ENCODE results near the gene AIRE.

AIRE gene

GRCh38 chr21:44329971-44330681 lies 44.5 kb downstream of the AIRE start:
- no peak for TF ChIP-seq RAD21 (IDR thresholded peaks at IDR 0.05; ENCODE audit: low read depth)

- TF ChIP-seq EGR1 (IDR thresholded peaks at IDR 0.05) = no peak
- no peak for TF ChIP-seq TCF12 (IDR thresholded peaks at IDR 0.05; ENCODE audit: low read depth)
Measured at GRCh38 chr21:44330698-44331097, 45.0 kb downstream of the AIRE start.

DNA sequence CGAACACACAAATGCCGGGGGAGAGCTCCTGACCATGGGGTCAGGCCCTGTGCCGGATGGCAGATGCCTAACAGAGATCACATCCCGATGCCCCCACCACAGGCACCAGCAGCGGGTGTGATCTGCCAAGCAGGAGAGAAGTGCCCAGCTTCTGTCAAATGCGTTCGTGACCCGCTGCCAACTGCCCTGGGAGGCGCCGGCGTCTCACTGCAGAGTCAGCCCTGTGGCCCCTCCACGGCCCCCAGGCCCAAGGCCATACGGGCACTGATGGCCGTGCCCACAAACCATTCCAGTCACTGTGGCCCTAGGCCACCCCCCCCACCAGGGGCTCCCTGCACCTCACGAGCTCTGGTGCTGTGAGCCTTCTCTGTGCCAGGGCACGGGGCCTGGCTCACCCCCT lies 45.5 kb downstream of the AIRE start:
- no peak for TF ChIP-seq TAF1 (IDR thresholded peaks at IDR 0.05; ENCODE audit: low read depth)
- no peak for TF ChIP-seq CREB1 (IDR thresholded peaks at IDR 0.05; ENCODE audit: low read depth)
- TF ChIP-seq CEBPB (IDR thresholded peaks at IDR 0.05) = no peak
- TF ChIP-seq, protein P1, sequence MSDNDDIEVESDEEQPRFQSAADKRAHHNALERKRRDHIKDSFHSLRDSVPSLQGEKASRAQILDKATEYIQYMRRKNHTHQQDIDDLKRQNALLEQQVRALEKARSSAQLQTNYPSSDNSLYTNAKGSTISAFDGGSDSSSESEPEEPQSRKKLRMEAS (IDR thresholded peaks at IDR 0.05) = no peak
- no peak for TF ChIP-seq NFIC (IDR thresholded peaks at IDR 0.05)
- no peak for TF ChIP-seq REST (IDR thresholded peaks at IDR 0.05; ENCODE audit: low read depth)
- no peak for TF ChIP-seq USF1 (IDR thresholded peaks at IDR 0.05)
- TF ChIP-seq TCF12 (IDR thresholded peaks at IDR 0.05; ENCODE audit: low read depth) = no peak
- no peak for TF ChIP-seq RAD21 (IDR thresholded peaks at IDR 0.05; ENCODE audit: low read depth)
- no peak for TF ChIP-seq TEAD4 (IDR thresholded peaks at IDR 0.05)
- TF ChIP-seq EGR1 (IDR thresholded peaks at IDR 0.05) = no peak
- no peak for TF ChIP-seq YY1 (IDR thresholded peaks at IDR 0.05; ENCODE audit: low read depth)
- TF ChIP-seq ZBTB7A (IDR thresholded peaks at IDR 0.05; ENCODE audit: low read depth) = no peak
- TF ChIP-seq EP300 (IDR thresholded peaks at IDR 0.05; ENCODE audit: borderline replicate concordance) = no peak
- TF ChIP-seq FOXM1 (IDR thresholded peaks at IDR 0.05; ENCODE audit: borderline replicate concordance, low read depth) = no peak

DNA sequence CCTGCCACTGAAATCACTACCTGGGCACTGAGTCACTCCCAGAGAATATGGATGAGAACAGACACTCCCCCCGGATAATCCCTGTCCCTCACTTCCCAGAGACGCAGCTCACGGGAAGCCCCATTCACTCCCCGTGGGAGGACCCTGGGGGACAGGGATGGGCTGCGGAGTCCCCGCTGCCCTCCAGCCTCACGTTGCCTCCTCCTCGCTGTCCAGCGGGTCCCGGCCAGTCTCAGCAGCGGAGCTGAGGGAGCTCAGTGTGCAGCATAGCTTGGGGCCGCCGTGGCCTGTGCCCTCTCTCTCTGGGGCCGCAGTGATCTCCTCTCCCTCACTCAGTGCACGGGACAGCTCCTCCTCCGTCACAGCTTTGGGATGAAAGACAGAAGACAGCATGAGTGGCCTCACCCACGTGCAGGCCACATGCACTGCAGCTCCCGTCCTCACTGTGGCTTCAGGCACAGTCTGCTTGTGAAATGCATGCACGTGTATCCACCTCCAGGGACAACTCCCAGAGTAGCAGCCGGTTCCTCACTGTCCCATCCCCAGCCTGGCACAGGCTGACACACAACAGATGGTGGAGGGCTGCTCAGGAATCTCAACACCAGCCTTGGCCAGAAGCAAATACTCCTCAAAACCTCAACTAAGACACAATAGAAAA lies 46.1 kb downstream of the AIRE start:
- TF ChIP-seq YY1 (IDR thresholded peaks at IDR 0.05; ENCODE audit: low read depth) = no peak
- TF ChIP-seq EGR1 (IDR thresholded peaks at IDR 0.05) = no peak
- TF ChIP-seq TAF1 (IDR thresholded peaks at IDR 0.05; ENCODE audit: low read depth) = no peak
- TF ChIP-seq REST (IDR thresholded peaks at IDR 0.05; ENCODE audit: low read depth) = no peak
- TF ChIP-seq USF1 (IDR thresholded peaks at IDR 0.05) = no peak
- no peak for TF ChIP-seq FOXM1 (IDR thresholded peaks at IDR 0.05; ENCODE audit: borderline replicate concordance, low read depth)
- TF ChIP-seq CREB1 (IDR thresholded peaks at IDR 0.05; ENCODE audit: low read depth) = no peak
- TF ChIP-seq TEAD4 (IDR thresholded peaks at IDR 0.05) = no peak
- TF ChIP-seq, protein P1 (IDR thresholded peaks at IDR 0.05) = no peak
- no peak for TF ChIP-seq EP300 (IDR thresholded peaks at IDR 0.05; ENCODE audit: borderline replicate concordance)
- TF ChIP-seq CEBPB (IDR thresholded peaks at IDR 0.05) = no peak
- no peak for TF ChIP-seq TCF12 (IDR thresholded peaks at IDR 0.05; ENCODE audit: low read depth)
- no peak for TF ChIP-seq RAD21 (IDR thresholded peaks at IDR 0.05; ENCODE audit: low read depth)
- no peak for TF ChIP-seq NFIC (IDR thresholded peaks at IDR 0.05)
- no peak for TF ChIP-seq ZBTB7A (IDR thresholded peaks at IDR 0.05; ENCODE audit: low read depth)

GRCh38 chr21:44332383-44332782 lies 46.7 kb downstream of the AIRE start:
- no peak for TF ChIP-seq FOXM1 (IDR thresholded peaks at IDR 0.05; ENCODE audit: borderline replicate concordance, low read depth)
- TF ChIP-seq YY1 (IDR thresholded peaks at IDR 0.05; ENCODE audit: low read depth) = no peak
- no peak for TF ChIP-seq EP300 (IDR thresholded peaks at IDR 0.05; ENCODE audit: borderline replicate concordance)
- TF ChIP-seq EGR1 (IDR thresholded peaks at IDR 0.05) = no peak
- TF ChIP-seq, protein P1 (IDR thresholded peaks at IDR 0.05) = no peak
- TF ChIP-seq RAD21 (IDR thresholded peaks at IDR 0.05; ENCODE audit: low read depth) = no peak
- no peak for TF ChIP-seq CEBPB (IDR thresholded peaks at IDR 0.05)

DNA sequence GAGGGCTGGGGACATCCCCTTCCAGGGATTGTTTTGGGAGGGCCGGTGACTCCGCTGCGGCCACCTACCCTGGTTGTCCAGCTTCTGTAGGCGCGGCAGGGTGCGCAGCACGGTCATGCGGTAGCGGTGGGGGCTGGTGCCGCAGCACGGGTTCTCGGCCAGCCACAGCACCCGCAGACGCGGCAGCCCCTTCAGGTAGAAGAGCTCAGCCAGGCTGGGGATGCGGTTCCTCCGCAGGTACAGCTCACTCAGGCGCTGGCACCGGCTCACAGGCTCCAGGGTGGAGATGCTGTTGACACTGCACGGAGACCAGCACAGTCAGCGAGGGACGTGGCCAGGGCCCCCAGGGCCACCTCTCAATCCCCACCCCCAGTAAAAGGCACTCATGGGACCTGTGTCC lies 47.3 kb downstream of the AIRE start:
- TF ChIP-seq FOXM1 (IDR thresholded peaks at IDR 0.05; ENCODE audit: borderline replicate concordance, low read depth) (no peak), TCF12 (IDR thresholded peaks at IDR 0.05; ENCODE audit: low read depth) (no peak), EGR1 (IDR thresholded peaks at IDR 0.05) (no peak), USF1 (IDR thresholded peaks at IDR 0.05) (no peak), YY1 (IDR thresholded peaks at IDR 0.05; ENCODE audit: low read depth) (no peak), RAD21 (IDR thresholded peaks at IDR 0.05; ENCODE audit: low read depth) (no peak), EP300 (IDR thresholded peaks at IDR 0.05; ENCODE audit: borderline replicate concordance) (no peak), CEBPB (IDR thresholded peaks at IDR 0.05) (no peak), ZBTB7A (IDR thresholded peaks at IDR 0.05; ENCODE audit: low read depth) (no peak), TAF1 (IDR thresholded peaks at IDR 0.05; ENCODE audit: low read depth) (no peak), CREB1 (IDR thresholded peaks at IDR 0.05; ENCODE audit: low read depth) (no peak), REST (IDR thresholded peaks at IDR 0.05; ENCODE audit: low read depth) (no peak), NFIC (IDR thresholded peaks at IDR 0.05) (no peak), TEAD4 (IDR thresholded peaks at IDR 0.05) (no peak)
- TF ChIP-seq, protein P1 (IDR thresholded peaks at IDR 0.05) = no peak
